Fibroblast of skin of back (primary cell): ENCODE results near the gene CITED2.
"Not testable (repeated sequence)": the region's sequence is repeated elsewhere in the genome, so short reads cannot be mapped to it uniquely, and the experiment has no call there.

ENCODE experiments used
- DNase-seq: peaks from one replicate; pipeline ENCODE4 v3.0.0-alpha.2; 2013

CITED2 gene

GRCh38 chr6:139364302-139364981 is 10.0 kb downstream of the CITED2 start:
- DNase-seq, result peak; percentile 63

DNA sequence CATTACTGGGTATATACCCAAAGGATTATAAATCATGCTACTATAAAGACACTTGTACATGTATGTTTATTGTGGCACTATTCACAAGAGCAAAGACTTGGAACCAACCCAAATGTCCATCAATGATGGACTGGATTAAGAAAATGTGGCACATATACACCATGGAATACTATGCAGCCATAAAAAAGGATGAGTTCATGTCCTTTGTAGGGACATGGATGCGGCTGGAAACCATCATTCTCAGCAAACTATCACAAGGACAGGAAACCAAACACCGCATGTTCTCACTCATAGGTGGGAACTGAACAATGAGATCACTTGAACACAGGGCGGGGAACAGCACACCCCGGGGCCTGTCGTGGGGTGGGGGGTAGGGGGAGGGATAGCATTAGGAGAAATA is 10.7 kb downstream of the CITED2 start:
- not testable (repeated sequence) for DNase-seq

DNA sequence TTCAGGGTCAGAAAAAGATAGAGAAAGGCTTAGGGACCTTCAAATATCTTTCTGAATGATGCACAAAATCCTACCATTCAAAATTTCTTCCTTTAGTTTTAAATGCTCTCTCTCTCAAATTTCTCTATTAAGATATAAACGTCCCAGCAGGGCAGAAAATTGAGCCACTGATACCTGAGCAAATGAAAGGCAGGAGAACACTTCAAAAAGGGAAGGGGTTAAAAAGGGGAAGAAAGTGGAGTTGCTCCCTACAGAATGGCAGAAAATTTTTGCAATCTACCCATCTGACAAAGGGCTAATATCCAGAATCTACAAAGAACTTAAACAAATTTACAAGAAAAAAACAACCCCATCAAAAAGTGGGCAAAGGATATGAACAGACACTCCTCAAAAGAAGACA is 11.3 kb downstream of the CITED2 start:
- not testable (repeated sequence) for DNase-seq

DNA sequence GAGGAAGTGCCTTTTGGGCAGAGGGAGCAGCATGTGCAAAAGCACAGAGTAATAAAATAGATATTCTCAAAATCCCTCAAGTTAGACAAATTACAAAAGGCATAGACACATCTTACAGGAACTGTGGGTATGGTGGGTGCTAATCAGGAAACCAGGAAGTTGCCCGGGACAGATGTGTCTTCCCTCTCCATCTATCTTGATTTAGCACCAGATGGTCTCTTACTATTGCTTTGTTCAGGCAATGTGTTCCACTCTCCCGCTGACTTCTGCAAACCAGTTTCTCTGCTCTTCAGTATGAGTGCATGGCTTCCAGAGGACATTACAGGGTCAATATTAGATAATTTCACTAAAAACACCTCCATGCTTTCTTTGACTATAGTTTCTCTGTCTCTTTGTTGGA is 13.2 kb downstream of the CITED2 start:
- no peak for DNase-seq

- DNase-seq, result no peak
Measured at GRCh38 chr6:139356924-139357323, 17.5 kb downstream of the CITED2 start.

- no peak for DNase-seq
Measured at GRCh38 chr6:139355777-139356445, 18.5 kb downstream of the CITED2 start.

DNA sequence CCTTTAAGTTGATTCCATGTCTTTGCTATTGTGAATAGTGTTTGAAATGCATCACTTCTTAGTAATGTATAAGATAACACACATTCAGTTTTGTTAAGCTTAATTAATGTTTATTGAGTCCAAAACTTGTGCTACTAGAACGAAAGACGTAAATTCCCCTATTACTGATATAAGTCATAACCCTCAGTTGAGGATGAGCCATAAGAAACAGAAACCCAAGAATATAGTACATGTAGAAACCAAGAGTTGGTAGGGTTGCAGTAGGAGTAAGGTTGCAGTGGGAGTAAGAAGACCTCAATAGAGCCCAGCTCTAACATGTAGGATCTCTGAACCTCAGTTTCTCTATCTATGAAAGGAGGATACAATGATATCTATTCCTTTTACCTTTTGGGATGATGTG is 19.3 kb downstream of the CITED2 start:
- DNase-seq, result no peak

DNA sequence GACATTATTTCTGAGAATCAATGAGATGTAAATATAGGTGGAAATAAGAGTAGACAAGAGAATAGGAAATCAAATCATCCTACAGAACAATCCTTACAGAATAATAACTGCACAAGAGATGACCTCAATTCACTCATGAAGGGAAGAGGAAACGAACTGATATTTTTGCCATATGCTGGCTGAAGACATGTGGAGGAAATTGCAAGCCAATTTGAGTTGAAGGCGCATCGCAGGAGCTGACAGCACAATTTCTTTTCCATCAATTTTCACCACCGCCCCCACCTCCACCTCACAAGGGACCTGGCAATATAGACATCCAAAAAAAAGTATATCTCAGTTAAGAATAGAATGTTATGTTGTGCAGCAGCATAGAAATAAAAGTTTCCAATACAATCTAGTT is 20.3 kb downstream of the CITED2 start:
- no peak for DNase-seq

GRCh38 chr6:139349464-139350020 is 24.9 kb downstream of the CITED2 start:
- no peak for DNase-seq

- DNase-seq, result no peak
Measured at GRCh38 chr6:139346392-139346791, 28.1 kb downstream of the CITED2 start.

DNA sequence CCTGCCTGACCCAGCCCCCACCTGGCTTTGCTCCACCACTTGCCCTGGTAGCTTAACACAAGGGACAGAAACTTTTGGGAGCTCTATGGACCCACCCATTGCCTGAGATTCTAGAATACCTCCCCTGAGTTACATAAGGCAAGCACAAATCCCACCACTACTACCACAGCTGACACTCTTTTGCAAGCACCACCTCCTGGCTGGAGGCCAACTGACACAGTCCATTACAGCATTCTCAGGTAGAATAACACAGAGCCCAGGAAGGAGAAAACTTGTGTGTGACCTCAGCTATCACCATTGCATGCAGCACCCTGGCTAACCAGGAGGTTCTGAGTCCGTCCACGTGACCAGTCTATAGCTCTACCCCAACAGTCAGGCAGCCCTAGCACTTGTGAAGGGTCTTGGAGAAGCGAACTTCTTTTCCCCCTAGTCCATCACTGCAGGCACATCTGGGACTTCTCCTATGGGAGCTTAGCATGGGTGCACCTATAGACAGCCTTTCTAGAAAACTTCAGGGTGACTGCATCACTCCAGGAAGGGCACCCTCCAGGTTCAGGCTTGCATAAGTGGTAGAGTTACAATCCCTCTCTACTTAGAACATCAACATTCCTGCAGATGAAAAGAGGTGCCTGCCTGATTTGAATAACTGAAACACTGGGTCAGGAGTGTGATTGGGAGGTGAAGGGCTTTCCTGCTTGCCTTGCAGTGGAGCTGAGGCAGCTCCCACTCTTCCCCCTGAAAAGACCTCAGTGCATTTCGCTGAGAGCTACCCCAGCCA is 30.1 kb downstream of the CITED2 start:
- no peak for DNase-seq

DNA sequence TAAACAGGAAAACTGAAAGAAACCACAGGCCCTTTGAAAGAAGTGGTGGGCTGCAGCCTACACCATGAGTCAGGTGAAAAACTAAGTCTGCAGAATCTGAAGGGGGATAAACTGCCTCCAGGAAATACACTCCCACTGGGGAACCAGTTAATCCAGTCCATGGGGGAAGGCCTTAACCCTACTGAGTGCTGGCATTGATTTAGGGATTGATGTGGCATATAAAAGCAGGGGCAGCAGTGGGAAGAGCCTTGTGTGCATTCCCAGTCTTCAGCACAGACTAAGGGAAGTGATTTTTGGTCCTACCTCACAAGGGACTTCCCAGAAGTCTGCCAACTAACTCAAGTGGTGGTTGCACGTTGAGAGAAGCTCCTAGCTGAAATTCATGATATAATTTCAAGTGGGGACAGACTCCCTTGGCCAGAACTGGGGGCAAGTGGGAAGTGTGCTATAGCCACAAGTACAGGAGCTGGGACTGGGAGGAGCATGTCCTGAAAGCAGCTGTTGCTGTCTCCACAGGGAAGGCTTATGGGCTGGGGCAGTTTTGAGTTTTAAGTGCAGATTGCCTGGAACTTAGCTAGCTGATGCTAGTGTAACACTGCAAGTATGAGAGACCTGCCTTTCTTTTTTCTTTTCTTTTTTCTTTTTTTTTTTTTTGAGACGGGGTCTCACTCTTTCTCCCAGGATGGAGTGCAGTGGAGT is 31.2 kb downstream of the CITED2 start:
- DNase-seq, result no peak

GRCh38 chr6:139341060-139341459 is 33.4 kb downstream of the CITED2 start:
- DNase-seq, result no peak

GRCh38 chr6:139338795-139339194 is 35.7 kb downstream of the CITED2 start:
- DNase-seq, result peak; percentile 25

GRCh38 chr6:139337830-139338229 is 36.6 kb downstream of the CITED2 start:
- no peak for DNase-seq

DNA sequence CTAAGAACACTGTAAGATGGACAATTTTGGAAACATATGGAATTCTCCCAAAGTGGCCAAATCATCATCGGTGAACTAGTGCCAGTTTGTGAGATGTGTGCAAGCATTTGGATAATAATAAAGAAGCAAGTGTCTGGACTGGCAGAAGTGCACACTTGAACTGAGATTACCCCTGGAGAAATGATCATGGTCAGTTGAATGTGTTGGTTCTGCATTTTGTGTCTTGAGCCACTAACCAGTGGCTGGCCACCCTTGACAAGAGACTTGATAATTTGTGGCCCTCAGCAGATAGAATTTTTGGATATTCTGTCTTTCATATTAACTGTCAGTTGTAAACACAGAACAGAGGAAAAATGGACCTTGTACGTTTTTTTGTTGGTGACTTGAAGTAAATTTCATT is 37.4 kb downstream of the CITED2 start:
- no peak for DNase-seq

DNA sequence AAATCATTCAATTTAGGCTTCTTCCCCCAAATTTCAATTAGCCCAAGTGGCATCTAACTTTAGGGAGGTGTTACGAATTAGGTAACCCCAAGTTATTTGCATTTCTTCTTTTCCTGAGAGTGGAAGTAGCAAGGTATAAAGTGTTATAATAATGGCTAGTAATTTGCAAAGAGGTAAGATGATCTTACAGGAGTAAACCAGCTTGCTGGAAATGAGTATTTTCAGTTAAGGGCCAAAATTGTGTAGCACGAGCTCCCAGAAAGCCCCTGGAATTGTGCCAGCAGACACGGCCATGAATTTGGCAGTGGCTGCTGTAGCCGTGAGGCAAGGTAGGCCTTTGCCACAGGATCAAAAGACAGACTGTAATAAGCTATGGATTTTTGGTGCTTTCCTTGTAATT is 38.0 kb downstream of the CITED2 start:
- no peak for DNase-seq

DNA sequence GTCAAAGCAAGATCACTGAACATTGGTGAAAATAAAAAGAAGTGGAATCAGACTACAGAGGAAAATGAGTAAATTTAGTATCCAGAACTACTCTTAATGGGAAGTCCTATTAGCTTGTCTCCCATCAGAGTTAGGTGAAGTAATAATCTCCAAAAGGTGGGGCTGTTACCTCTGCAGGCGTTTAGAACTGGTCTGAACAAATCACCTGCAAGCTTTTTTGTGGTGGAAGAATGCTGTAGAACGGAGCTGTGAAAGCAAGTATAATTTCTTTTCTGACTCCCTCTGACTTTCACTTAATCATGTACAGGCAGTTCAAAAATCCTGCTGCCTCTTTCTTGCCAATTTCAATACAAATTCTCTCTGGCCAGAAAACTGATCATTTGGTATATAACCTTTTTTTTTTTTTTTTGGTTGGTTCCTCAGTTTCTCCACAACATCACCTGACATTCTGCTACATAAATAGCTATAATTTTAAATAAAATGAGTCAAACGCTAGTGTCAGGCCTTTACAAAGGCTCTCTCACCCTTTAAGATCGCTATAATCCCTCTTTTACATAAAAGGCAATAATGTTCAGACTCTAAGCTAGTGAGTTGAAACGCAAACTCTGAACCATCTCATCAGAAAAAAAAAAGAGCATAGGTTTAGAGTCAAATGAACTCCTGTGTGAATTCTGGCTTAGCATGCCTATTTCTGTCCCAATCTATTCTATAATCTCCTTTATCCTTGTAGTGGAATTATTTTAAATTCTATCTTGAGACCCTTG is 38.8 kb downstream of the CITED2 start:
- DNase-seq, result no peak

GRCh38 chr6:139334806-139335446 is 39.5 kb downstream of the CITED2 start:
- DNase-seq, result peak; percentile 90

DNA sequence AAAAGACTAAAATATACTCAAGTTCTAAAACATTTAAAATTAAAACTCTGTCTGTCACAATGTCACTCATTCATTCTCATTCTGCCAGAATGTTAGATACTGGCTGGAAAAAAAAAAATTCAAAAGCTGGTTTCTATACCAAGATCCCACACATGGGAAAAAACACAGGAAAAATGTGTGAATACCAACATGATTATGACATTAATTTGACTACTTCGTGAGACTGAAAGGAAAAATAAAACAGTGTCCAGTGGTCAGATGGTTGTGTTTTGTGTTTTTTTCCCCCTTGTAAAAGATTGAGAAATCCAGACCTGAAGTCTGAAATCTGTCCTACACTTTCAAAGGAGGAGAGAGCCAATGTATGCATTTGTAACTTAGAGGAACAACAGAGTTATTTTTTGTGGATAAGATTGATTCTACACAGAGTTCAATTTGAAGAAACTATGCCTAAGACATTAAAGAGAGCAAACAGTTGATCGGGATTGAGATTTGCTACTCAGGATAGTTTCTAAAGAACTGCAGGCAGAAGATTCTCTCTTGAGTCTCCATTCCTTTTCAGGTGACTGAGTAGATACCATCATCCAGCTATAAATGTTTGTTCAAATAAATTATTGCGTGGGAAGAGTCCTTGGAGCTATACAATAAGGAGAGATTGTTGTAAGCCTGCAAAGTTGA is 43.5 kb downstream of the CITED2 start:
- DNase-seq, result peak; percentile 41

DNA sequence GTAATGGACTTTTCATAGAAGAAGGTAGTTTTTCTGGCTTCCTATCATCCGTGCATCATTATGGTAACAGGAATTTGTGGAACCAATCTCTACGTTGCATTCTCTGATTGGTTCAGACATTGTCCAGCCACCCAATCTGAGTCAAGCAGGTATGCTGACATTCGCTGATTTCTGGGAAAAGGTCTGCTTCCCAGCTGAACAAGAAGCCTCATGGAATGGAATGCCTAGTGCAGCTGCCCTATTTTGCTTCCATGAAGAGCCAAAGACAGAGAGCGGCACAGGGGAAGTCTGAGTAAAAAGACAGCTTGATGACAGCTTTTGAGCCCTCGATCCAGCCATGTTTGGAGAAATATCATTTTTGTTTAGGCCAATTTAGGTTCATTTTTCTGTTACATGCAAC is 44.1 kb downstream of the CITED2 start:
- DNase-seq, result peak; percentile 15
